GM12875 (cell line): ENCODE data around the gene CAPZB.

Experiments
- H3K4me3 ChIP-seq: one replicate; pipeline ENCODE4 v1.5.1; 2011; ENCODE audit warnings: low read depth, low read length, control low read depth
- TF ChIP-seq, protein P1 (sequence below): IDR thresholded peaks from 2 replicates; pipeline ENCODE4 v1.5.1; 2011; ENCODE audit warnings: low read depth, mild to moderate bottlenecking, control low read depth, inconsistent platforms, low read length, moderate library complexity, borderline replicate concordance; ENCODE audit not compliant: insufficient read depth

Gene CAPZB

DNA sequence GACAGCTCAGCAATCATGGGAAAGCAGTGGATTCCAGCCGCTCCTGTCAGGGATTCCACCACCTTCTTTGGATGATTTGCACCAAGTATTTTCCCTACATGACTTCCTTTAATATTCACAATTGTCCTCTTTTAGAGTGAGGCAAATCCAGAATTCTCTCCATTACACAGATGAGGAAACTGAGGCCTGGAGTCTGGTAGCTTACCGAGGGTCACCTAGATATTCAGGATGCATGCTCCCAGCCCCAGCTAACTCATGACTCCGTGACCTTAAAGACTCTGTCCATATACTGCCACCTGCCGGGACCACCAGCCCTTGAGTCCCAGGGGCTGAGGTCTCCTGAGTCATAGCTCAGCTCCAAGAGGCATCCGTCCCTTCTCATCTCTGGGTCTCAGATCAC lies 80.6 kb downstream of the CAPZB start:
- no peak overlapping the region for H3K4me3 ChIP-seq

DNA sequence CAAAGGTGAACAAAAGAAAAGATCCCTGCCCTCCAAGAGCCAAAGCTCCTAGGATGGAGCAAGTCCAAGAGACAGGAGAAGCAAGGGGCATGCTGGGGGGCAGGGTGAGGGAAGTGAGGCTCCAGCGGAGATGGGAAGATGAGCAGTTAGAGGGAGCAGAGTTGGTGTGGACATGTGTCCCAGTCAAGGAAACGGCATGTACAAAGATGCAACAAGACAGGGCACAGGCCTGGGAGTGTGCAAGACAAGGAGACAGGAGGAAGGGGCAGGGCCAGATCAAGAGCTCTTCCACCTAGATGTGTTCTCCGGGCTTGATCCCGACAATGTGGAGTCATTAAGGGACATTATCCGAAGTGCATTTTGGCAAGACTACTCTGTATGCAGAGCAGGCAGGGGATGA lies 82.1 kb downstream of the CAPZB start:
- no peak overlapping the region for H3K4me3 ChIP-seq
- TF ChIP-seq, protein P1, sequence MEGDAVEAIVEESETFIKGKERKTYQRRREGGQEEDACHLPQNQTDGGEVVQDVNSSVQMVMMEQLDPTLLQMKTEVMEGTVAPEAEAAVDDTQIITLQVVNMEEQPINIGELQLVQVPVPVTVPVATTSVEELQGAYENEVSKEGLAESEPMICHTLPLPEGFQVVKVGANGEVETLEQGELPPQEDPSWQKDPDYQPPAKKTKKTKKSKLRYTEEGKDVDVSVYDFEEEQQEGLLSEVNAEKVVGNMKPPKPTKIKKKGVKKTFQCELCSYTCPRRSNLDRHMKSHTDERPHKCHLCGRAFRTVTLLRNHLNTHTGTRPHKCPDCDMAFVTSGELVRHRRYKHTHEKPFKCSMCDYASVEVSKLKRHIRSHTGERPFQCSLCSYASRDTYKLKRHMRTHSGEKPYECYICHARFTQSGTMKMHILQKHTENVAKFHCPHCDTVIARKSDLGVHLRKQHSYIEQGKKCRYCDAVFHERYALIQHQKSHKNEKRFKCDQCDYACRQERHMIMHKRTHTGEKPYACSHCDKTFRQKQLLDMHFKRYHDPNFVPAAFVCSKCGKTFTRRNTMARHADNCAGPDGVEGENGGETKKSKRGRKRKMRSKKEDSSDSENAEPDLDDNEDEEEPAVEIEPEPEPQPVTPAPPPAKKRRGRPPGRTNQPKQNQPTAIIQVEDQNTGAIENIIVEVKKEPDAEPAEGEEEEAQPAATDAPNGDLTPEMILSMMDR, result no peak

More for the DNA sequence above, 80.6 kb downstream of the CAPZB start:
- TF ChIP-seq, protein P1, result no peak

DNA sequence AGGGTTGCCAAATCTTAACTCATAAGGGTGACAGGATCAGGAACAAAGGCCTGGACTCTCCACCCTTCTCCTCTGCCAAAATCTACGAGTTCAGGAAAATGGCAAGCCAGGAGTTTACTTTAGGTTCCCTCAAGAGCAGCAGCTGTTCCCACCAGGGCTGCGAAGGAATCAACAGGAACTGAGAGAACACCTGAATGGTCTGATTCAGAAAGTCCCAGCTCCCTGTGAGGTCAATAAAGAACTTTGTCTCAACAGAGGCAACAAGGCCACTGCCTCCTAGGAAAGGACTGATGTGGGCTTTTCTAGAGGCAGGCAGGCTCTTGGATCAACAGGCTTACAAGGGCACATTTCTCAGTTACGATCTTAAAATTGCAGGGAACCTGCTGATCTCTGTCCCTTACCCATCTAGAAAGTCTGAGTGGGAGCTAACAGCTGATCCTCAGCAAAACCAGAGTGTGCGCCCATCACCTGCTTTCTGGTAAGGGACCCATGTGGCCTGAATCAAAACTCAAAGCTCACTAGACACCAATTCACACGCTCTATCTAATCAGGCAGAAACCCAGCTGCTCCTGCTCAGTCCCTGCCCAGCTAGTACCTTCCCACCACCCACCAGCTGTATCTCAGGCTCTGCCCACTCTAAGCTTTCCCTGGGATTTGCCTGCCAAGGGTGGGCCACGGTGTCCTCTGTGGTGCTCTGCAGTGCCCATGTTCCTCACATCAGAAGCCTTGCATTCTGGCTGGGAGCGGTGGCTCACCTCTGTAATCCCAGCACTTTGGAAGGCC lies 83.1 kb downstream of the CAPZB start:
- no peak overlapping the region for H3K4me3 ChIP-seq
- TF ChIP-seq, protein P1, result no peak

DNA sequence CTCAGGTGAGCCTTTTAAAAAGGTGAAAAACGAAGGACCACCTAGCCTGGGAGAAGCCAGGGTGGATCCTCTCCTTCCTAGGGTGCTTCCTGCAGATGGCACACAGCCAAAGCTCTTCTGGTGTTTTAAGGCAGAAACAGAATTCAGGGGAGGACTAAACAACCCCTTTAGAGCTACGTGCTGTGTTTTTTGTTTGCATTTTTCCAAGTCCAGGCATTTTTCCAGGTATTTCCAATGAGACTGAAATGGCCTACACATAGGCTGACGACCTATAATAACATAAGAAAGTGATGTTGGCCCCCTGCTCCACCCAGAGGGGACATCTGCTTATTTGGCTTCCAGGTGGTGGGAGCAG lies 83.8 kb downstream of the CAPZB start:
- TF ChIP-seq, protein P1, result no peak
- H3K4me3 ChIP-seq, result no peak overlapping the region

DNA sequence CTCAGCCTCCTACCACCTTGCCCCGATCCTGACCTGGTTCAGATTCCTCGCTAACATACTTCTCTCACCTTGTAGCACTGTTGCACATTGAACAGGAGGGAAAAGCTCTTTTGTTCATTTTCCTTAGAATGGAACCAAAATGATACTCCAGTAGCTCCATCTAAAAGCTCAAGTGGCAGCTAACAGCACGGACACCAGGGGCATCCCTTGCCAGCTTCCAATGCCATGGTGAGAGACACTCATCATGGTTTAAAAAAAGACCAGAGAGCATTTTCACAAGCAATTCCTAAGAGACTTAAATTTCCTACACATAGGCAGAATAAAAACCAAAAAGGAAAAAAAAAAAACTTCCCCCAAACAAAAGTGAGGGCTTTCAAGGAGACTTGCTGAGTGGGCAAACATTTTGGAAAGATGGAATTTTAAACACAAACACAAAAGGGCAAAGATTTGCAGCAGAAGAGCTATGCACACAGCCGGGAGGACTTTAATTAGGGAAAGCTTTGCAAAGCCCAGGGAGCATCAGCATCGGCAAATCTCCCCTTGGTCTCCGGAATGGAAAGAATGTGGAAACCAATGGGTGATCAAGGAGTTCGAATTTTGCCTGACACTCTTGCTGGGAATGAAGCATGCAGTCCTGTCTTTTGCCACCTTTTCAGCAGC lies 84.3 kb downstream of the CAPZB start:
- H3K4me3 ChIP-seq, result no peak overlapping the region
- TF ChIP-seq, protein P1, result no peak

DNA sequence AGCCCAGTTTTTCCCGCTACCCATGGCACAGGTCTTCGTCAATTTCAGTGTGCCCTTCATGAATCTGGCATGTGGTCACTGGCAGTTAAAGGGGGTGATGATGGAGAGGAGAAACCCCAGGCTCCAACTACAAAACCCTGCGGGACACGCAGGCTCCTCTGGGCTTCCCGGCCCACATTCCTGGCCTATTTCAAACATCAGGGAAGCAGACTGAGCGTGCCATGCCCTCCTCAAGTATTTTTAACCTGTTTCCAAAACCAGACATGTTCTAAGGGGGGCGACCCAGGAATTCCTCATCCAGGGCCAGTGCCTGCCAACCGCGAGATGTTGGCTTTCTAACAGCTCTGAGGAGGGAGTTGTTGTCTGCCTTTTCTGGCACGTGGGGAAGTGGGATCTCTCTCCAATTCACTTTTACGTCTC lies 85.1 kb downstream of the CAPZB start:
- TF ChIP-seq, protein P1, result no peak
- no peak overlapping the region for H3K4me3 ChIP-seq

DNA sequence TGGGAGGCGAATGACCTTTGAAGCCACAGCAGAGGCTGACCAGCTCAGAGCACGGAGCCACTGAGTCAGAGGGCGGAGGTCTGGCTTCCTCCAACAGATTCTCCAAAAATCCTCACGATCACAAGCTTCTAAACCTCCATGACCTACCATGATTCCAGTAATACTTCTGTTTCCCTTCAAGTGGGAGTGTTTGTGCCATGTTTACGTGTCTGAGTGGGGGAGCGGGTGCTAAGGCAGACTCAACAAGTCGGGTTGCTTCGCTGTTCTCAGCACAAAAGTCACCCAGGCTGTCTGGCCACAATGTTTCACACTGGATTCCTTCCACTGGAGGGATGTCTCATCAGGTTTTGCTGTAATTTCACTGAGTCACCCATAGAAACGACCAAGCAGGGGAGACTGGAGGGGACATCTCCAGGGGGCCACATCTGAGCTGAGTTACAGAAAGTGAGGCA lies 87.0 kb downstream of the CAPZB start:
- TF ChIP-seq, protein P1, result no peak
- no peak overlapping the region for H3K4me3 ChIP-seq
